H7 (cell line): ENCODE results near the gene SLC29A2. TPM values are rescaled to one million over a fixed set of nuclear protein-coding genes. Genes with fewer than 3 reads are reported as not detected.
A peak's percentile ranks its signal among the peaks of the same experiment; 100 is the strongest.

Experiments
- DNase-seq: peaks from one replicate; pipeline ENCODE4 v3.0.0; 2012
- H3K27me3 ChIP-seq: 2 replicates; pipeline ENCODE4 v1.6.0; 2011; ENCODE audit warnings: mild to moderate bottlenecking, low read length; ENCODE audit not compliant: control insufficient read depth, insufficient read depth
- H3K36me3 ChIP-seq: replicated peaks from 2 replicates; pipeline ENCODE4 v1.5.1; 2011; ENCODE audit warnings: low read length; ENCODE audit not compliant: control insufficient read depth, insufficient read depth
- H3K4me3 ChIP-seq: 2 replicates; pipeline ENCODE4 v1.5.1; 2011; ENCODE audit warnings: low read depth, mild to moderate bottlenecking, control low read depth, low read length, moderate library complexity; ENCODE audit not compliant: insufficient read depth
- total RNA-seq: library from RNA; depleted of rRNA; stranded (reverse); fragments of >200 nt; shearing (Covaris generic); gene quantifications from 2 replicates; pipeline ENCODE4 v1.2.3, GENCODE V29; 2014

SLC29A2 gene
- total RNA-seq, 1 experiment from 2014 or later = 23.8 TPM

- peak; percentile 71 for DNase-seq
- H3K36me3 ChIP-seq = peaks cover 2% of the 10 kb centered on the region
- peak overlapping the region; percentile 90 for H3K4me3 ChIP-seq
- H3K27me3 ChIP-seq = peaks cover 6% of the 10 kb centered on the region
These were observed 24.8 kb downstream of the SLC29A2 start for GRCh38 chr11:66346476-66347424.

DNA sequence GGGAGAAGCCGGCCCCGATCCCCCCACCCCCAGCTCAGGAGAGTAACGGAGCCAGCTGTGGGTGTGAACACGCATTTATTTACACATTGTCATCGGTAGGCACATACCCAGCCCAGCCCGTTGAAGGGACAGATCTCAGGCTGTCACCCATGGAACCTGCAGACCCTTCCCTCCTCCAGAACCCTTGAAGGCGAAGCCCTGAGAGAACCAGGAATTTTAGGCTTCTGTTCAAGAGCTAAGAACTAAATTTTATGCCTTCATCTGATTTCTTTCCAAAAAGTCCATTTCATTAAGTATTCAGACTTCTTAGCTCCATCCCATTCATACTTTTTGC is 26.3 kb downstream of the SLC29A2 start:
- peaks cover 9% of the 10 kb centered on the region for H3K36me3 ChIP-seq
- H3K4me3 ChIP-seq = no peak overlapping the region; the same call in none of the 2 replicates
- no peak for DNase-seq
- H3K27me3 ChIP-seq = peaks cover 6% of the 10 kb centered on the region

GRCh38 chr11:66344550-66345315 is 26.8 kb downstream of the SLC29A2 start, which contains the start of gene BRMS1:
Gene BRMS1 (minus strand): TSS chr11:66345104. CDS start chr11:66342234, 2,870 bp downstream.
- H3K27me3 ChIP-seq = peaks cover 6% of the 10 kb centered on the region

GRCh38 chr11:66343176-66343575 is 28.4 kb downstream of the SLC29A2 start:
- H3K27me3 ChIP-seq = peaks cover 6% of the 10 kb centered on the region
- no peak for DNase-seq

More at GRCh38 chr11:66344550-66345315, 26.8 kb downstream of the SLC29A2 start, which contains the start of gene BRMS1:
- H3K36me3 ChIP-seq = peaks cover 12% of the 10 kb centered on the region
- peak within 1 kb of the TSS; percentile 98 for H3K4me3 ChIP-seq
- DNase-seq = peak; percentile 97

GRCh38 chr11:66341502-66342126 is 29.9 kb downstream of the SLC29A2 start:
- DNase-seq = peak; percentile 6
- Histone ChIP-seq H3K36me3 (peaks cover 12% of the 10 kb centered on the region), H3K4me3 (no peak overlapping the region), H3K27me3 (no peaks in the 10 kb centered on the region; the same call in 1 of the 2 replicates)

More at GRCh38 chr11:66343176-66343575, 28.4 kb downstream of the SLC29A2 start:
- Histone ChIP-seq H3K36me3 (peaks cover 12% of the 10 kb centered on the region), H3K4me3 (no peak overlapping the region)

- H3K27me3 ChIP-seq = no peaks in the 10 kb centered on the region; the same call in 1 of the 2 replicates
These were observed 30.7 kb downstream of the SLC29A2 start for GRCh38 chr11:66340596-66341501.

DNA sequence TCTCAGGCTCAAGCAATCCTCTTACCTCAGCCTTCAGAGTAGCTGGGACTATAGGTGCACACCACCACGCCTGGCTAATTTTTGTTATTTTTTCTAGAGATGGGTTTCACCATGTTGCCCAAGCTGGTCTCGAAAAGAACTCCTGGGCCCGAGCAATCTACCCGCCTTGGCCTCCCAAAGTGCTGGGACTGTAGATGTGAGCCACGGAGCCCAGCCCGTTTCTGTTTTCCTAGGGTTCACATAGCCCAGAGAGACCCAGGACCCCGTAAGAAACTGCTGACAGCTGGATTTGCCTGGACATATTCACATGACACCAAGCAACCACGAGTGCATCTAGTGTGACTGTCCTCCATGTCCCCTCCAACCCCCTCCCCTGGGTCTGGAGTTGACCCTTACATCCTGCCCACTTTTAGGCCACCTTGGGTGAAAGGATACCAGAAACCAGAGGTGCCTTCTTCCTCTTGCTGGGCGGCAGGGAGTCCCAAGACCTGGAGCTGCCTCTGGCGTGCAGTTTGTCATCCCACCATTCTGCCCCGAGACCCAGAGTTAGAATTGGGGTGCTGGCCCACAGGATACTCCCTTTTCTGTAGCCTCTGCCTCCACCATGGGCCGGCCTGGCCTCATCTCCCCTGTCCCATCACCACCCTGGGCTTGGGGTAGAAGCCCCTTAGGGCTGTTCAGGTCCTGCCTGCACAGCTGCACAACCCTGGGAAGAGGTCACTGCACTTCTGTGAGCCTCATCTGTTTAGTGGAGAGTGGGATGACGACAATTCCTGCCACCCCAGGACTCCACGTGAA is 31.7 kb downstream of the SLC29A2 start:
- Histone ChIP-seq H3K27me3 (peaks cover 1% of the 10 kb centered on the region; the same call in 1 of the 2 replicates), H3K36me3 (peaks cover 12% of the 10 kb centered on the region), H3K4me3 (no peak overlapping the region)
- DNase-seq = peak; percentile 16

More at GRCh38 chr11:66340596-66341501, 30.7 kb downstream of the SLC29A2 start:
- Histone ChIP-seq H3K36me3 (peaks cover 12% of the 10 kb centered on the region), H3K4me3 (no peak overlapping the region)
- peak; percentile 54 for DNase-seq

DNA sequence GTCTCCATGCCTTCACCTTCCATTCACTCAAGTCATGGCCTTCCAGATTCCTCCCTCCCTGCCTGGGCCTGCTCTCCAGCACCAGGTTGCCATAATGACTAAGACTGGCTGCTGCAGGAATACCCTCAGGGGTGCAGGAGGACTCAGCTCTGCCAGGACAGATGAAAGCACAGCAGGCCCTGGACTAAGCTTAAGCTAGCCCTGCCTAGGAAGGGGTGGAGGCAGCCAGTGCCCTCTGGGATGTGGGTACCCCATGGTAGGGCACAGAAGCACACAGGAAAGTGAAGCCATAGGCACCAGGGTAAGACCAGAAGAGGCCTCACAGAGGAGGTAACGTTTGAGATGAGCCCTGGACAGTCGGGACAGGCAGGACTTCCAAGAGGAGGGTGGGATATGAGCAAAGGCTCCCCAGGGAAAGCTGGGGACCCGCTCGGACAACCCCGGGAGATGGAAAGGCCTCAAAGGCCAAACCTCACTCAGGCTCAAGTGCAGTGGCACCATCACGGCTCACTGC is 32.3 kb downstream of the SLC29A2 start:
- Histone ChIP-seq H3K4me3 (no peak overlapping the region), H3K36me3 (peaks cover 12% of the 10 kb centered on the region), H3K27me3 (peaks cover 1% of the 10 kb centered on the region; the same call in 1 of the 2 replicates)
- peak; percentile 33 for DNase-seq

DNA sequence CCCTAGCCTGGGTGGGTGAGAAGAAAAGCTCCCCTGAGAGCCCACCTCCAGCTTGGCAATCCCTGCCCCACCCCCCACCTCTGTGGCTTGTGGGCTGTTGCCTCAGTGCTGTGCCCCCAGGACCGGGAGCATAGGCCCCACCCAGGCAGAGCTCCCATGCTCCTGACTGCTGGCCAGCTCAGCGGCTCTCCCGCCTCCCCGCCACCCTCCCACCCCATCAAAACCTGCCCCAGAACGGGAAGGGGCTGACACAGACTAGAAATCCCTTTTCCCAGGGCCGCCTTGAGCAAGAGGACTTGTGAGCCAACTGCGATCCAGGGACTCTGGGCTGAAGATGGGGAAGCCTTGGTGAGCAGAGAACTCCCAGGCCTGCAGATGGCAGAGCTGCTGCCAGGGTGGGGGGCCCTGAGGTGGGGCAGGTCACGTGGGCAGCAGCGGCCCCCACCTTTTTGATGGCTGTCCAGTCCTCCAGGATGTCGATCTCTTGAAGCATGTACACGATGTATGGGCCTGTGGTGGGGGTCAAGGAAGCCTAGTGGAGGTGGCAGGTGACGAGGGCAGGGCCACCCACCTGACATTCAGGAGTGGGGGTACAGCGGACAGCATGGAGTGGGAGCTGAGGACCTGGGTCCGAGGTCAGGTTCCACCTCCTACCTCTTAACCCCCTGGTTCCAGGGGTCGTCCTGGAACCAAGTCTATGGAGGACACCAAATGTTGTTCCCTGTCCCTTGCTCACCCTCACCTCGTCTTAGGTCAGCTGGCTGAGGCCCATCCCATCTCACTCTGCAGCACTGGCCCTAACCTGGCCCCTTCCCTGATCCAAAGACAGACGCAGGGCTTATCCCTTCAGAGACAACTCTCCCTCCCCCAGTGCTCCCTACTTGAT is 33.0 kb downstream of the SLC29A2 start:
- DNase-seq = peak; percentile 55

GRCh38 chr11:66337103-66337899 is 34.3 kb downstream of the SLC29A2 start:
- peaks cover 1% of the 10 kb centered on the region; the same call in 1 of the 2 replicates for H3K27me3 ChIP-seq
- DNase-seq = no peak
- H3K4me3 ChIP-seq = no peak overlapping the region
- peaks cover 12% of the 10 kb centered on the region for H3K36me3 ChIP-seq

More for the DNA sequence above, 33.0 kb downstream of the SLC29A2 start:
- peaks cover 12% of the 10 kb centered on the region for H3K36me3 ChIP-seq
- H3K4me3 ChIP-seq = no peak overlapping the region
- peaks cover 1% of the 10 kb centered on the region; the same call in 1 of the 2 replicates for H3K27me3 ChIP-seq
